Astrocyte of the spinal cord (primary cell): Measurements from ENCODE around the gene AATF.

ENCODE experiments used
- DNase-seq: peaks from one replicate; pipeline ENCODE4 v3.0.0; 2011; ENCODE audit warnings: low read depth, low spot score
- H3K4me3 ChIP-seq: 2 replicates; pipeline ENCODE4 v1.5.1; 2011; ENCODE audit warnings: low read depth, mild to moderate bottlenecking, low read length, moderate library complexity
- in situ Hi-C: cut with HindIII; loops from 2 replicates; pipeline ENCODE4 v1.10.0; 2017; ENCODE audit warnings: low sequenced_read_pairs
- TF ChIP-seq, protein P1 (sequence below): IDR thresholded peaks from 2 replicates; pipeline ENCODE4 v1.5.1; 2012; ENCODE audit warnings: low read depth, mild to moderate bottlenecking, low read length, inconsistent platforms

Gene AATF

DNA sequence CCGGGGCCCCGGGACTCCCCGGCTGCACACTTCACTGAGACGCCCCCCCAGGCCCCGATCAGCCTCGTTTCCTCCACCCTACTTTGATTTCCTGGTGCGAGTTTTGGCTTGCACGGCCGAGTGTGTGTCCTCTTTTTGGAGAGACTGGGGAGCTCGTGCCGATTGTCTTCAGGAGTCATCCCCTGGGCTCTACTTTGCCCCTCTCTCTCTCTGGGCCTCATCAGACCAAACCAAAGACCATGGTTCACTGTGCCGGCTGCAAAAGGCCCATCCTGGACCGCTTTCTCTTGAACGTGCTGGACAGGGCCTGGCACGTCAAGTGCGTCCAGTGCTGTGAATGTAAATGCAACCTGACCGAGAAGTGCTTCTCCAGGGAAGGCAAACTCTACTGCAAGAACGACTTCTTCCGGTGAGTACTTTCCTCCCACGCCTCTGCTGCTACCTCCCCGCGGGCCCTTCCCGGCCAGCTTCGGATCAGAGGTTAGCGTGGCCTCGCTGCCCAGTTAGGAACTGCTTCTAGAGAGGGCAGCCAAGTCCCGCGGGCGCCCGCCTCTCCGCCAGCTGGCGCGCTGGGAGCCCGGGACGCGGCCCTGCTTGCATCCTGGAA, 10.7 kb upstream of the AATF start:
- in situ Hi-C loops: no loop called here
- TF ChIP-seq, protein P1, sequence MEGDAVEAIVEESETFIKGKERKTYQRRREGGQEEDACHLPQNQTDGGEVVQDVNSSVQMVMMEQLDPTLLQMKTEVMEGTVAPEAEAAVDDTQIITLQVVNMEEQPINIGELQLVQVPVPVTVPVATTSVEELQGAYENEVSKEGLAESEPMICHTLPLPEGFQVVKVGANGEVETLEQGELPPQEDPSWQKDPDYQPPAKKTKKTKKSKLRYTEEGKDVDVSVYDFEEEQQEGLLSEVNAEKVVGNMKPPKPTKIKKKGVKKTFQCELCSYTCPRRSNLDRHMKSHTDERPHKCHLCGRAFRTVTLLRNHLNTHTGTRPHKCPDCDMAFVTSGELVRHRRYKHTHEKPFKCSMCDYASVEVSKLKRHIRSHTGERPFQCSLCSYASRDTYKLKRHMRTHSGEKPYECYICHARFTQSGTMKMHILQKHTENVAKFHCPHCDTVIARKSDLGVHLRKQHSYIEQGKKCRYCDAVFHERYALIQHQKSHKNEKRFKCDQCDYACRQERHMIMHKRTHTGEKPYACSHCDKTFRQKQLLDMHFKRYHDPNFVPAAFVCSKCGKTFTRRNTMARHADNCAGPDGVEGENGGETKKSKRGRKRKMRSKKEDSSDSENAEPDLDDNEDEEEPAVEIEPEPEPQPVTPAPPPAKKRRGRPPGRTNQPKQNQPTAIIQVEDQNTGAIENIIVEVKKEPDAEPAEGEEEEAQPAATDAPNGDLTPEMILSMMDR: no peak
- no peak overlapping the region for H3K4me3 ChIP-seq
- DNase-seq: no peak

DNA sequence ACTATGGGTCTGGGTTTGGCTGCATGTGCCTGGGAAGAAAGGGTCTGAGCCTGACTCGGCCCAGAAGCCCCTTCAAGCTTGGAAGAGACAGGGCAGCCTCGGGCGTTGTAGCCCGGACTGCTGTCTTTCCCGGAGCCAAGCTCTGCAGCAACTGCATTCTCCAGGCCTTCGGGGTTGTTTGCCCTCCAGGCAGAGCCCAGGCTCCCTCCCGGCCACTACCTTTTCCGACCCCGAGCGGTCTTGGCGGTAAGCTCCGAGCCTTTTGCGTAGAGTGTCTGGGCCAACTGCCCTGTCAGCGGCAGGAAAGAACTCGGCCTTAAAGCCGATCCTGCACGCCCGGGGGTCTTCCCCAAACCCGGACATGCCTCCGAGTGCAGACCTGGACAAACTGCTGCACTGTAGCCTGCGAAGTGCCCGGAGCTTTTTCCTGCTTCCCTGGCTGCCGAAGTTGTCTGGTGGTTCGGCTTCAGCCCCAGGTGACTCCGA, 10.1 kb upstream of the AATF start:
- no peak for DNase-seq
- H3K4me3 ChIP-seq: no peak overlapping the region

DNA sequence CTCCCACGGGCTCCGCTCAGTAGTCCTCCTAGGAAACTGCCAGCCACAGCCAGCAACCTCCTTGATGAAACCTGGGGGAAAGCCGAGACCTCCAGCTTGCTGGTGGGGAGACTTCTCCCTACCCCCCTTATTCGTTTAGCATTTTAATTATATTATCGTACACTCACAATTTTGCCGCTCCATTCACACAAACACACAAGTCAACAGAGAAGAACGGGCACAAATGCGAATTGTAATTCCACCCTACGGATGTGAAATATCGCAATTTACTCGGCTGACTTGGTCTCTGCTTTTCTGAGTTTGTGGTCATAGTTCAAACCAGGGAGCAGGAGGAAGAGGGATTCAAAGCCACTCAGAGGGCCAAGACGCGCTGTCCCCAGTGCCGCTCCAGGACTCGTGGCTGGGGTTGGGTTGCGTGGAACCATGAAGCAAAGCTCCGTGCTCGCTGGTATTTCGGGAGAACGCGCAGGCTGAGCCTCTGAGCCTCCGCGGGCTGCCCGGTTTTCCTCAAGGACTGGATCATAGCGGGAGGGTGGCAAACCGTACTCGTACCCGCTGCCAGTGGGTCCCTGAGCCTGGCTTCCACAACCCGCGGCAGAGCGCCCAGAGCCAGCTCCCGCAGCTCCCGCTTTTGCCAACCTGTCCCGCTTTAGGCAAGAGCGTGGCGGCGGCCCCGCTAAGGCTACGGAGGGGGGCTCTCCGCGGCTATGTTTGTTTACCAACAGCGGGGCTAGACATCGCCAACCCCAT, 9.5 kb upstream of the AATF start:
- TF ChIP-seq, protein P1: no peak
- in situ Hi-C loops: no loop called here
- H3K4me3 ChIP-seq: no peak overlapping the region
- no peak for DNase-seq

More for the DNA sequence above, 10.1 kb upstream of the AATF start:
- TF ChIP-seq, protein P1: no peak
- in situ Hi-C loops: no loop called here

DNA sequence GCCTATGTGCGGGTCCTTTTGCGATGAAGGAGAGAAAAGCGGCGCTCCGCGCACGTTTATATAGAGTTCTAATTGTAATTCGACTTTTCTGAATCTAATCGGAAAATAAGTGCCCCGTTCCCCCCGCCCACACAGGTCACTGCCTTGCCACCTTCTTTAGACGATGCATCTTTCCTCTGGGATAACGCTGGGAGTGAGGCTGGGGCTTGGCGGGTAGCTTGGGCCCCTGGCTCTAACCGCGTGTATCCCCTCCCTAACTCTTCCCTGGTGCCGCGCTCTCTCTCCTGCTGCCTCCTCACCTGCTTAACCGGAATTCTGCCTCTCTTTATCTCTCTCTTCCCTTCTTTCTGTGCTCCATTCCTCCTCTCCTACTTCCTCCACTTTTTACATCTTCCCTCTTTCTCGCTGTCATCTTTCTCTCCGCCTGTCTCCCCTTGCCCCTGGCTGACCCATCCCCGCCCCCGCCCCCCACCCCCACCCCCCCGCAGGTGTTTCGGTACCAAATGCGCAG, 8.9 kb upstream of the AATF start:
- no peak overlapping the region for H3K4me3 ChIP-seq
- TF ChIP-seq, protein P1: no peak
- in situ Hi-C loops: no loop called here
- DNase-seq: no peak

DNA sequence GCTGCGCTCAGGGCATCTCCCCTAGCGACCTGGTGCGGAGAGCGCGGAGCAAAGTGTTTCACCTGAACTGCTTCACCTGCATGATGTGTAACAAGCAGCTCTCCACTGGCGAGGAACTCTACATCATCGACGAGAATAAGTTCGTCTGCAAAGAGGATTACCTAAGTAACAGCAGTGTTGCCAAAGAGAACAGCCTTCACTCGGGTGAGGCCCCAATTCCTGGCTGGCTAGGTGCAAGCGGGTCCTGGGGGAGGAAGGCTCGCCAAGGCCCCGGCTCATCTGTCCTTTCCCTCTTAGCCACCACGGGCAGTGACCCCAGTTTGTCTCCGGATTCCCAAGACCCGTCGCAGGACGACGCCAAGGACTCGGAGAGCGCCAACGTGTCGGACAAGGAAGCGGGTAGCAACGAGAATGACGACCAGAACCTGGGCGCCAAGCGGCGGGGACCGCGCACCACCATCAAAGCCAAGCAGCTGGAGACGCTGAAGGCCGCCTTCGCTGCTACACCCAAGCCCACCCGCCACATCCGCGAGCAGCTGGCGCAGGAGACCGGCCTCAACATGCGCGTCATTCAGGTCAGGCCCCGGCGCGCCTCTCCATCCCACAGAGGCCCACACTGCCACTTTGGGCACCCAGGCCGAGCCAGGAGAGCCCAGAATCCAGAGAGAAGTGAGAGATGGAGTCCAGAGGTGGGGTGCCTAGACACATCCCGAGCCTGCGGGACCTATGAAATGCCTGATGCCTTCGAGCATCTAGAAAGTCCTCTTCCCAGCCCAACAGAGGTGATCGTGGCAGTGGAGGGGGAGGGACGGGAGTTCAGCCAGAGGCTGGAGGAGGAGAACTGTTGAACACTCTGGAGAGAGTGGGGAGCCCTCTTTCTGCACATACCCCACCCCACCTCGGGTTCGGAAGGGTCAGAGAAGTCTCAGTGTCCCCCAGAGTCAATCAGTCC, 8.2 kb upstream of the AATF start:
- in situ Hi-C loops: no loop called here
- TF ChIP-seq, protein P1: no peak
- no peak overlapping the region for H3K4me3 ChIP-seq
- no peak for DNase-seq
